ENCODE results near the gene HHATL.

HHATL gene

GRCh38 chr3:42701371-42702065 lies 1.1 kb downstream of the HHATL start:
- no peak for TF ChIP-seq FOXA1 (IDR thresholded peaks at IDR 0.05)
- TF ChIP-seq CTBP1 (IDR thresholded peaks at IDR 0.05; ENCODE audit: borderline replicate concordance): no peak
- TF ChIP-seq FOXM1 (IDR thresholded peaks at IDR 0.05; ENCODE audit: borderline replicate concordance): no peak
- no peak for TF ChIP-seq TARDBP (IDR thresholded peaks at IDR 0.05)
- TF ChIP-seq SUZ12 (IDR thresholded peaks at IDR 0.05): no peak
- no peak for TF ChIP-seq HDGF (IDR thresholded peaks at IDR 0.05; ENCODE audit: borderline replicate concordance)
- no peak for TF ChIP-seq ELF4 (IDR thresholded peaks at IDR 0.05)
- TF ChIP-seq LEF1 (IDR thresholded peaks at IDR 0.05; ENCODE audit: borderline replicate concordance): no peak
- TF ChIP-seq BHLHE40 (IDR thresholded peaks at IDR 0.05; ENCODE audit: borderline replicate concordance): no peak
- TF ChIP-seq FOXK2 (IDR thresholded peaks at IDR 0.05): no peak
- TF ChIP-seq ZNF384 (IDR thresholded peaks at IDR 0.05): no peak
- TF ChIP-seq SP1 (IDR thresholded peaks at IDR 0.05): no peak
- TF ChIP-seq ARNT (IDR thresholded peaks at IDR 0.05): no peak
- no peak for TF ChIP-seq L3MBTL2 (conservative IDR thresholded peaks at IDR 0.05)
- no peak for TF ChIP-seq PKNOX1 (IDR thresholded peaks at IDR 0.05)
- DNase-seq (ENCODE audit: extremely low spot score): peak; percentile 72
- POLR2A ChIA-PET: no interaction called here
- CTCF ChIA-PET: no interaction called here

- TF ChIP-seq TARDBP (IDR thresholded peaks at IDR 0.05) (no peak), LEF1 (IDR thresholded peaks at IDR 0.05; ENCODE audit: borderline replicate concordance) (no peak), CTBP1 (IDR thresholded peaks at IDR 0.05; ENCODE audit: borderline replicate concordance) (no peak)
- POLR2A ChIA-PET: no interaction called here
- CTCF ChIA-PET: no interaction called here
- DNase-seq (ENCODE audit: extremely low spot score): no peak
Measured at GRCh38 chr3:42700366-42701288, 2.0 kb downstream of the HHATL start.

- POLR2A ChIA-PET: no interaction called here
- CTCF ChIA-PET: no interaction called here
- TF ChIP-seq SP1 (IDR thresholded peaks at IDR 0.05): no peak
- TF ChIP-seq BHLHE40 (IDR thresholded peaks at IDR 0.05; ENCODE audit: borderline replicate concordance): no peak
- TF ChIP-seq L3MBTL2 (conservative IDR thresholded peaks at IDR 0.05): no peak
- no peak for TF ChIP-seq FOXM1 (IDR thresholded peaks at IDR 0.05; ENCODE audit: borderline replicate concordance)
- TF ChIP-seq ARNT (IDR thresholded peaks at IDR 0.05): no peak
- TF ChIP-seq ZNF384 (IDR thresholded peaks at IDR 0.05): no peak
- TF ChIP-seq TARDBP (IDR thresholded peaks at IDR 0.05): no peak
- no peak for TF ChIP-seq LEF1 (IDR thresholded peaks at IDR 0.05; ENCODE audit: borderline replicate concordance)
- no peak for TF ChIP-seq FOXK2 (IDR thresholded peaks at IDR 0.05)
- no peak for TF ChIP-seq SUZ12 (IDR thresholded peaks at IDR 0.05)
- TF ChIP-seq HDGF (IDR thresholded peaks at IDR 0.05; ENCODE audit: borderline replicate concordance): no peak
- TF ChIP-seq CTBP1 (IDR thresholded peaks at IDR 0.05; ENCODE audit: borderline replicate concordance): no peak
- no peak for TF ChIP-seq NFRKB (IDR thresholded peaks at IDR 0.05)
- no peak for DNase-seq (ENCODE audit: extremely low spot score)
Measured at GRCh38 chr3:42699511-42699971, 3.1 kb downstream of the HHATL start.

GRCh38 chr3:42698911-42699230 lies 3.7 kb downstream of the HHATL start:
- no peak for DNase-seq (ENCODE audit: extremely low spot score)
- ChIA-PET POLR2A (no interaction called here), CTCF (no interaction called here)
- TF ChIP-seq HDGF (IDR thresholded peaks at IDR 0.05; ENCODE audit: borderline replicate concordance): no peak
- TF ChIP-seq FOXK2 (IDR thresholded peaks at IDR 0.05): no peak
- TF ChIP-seq FOXA1 (IDR thresholded peaks at IDR 0.05): no peak
- no peak for TF ChIP-seq NFRKB (IDR thresholded peaks at IDR 0.05)
- TF ChIP-seq PKNOX1 (IDR thresholded peaks at IDR 0.05): no peak
- TF ChIP-seq SP1 (IDR thresholded peaks at IDR 0.05): no peak
- TF ChIP-seq LEF1 (IDR thresholded peaks at IDR 0.05; ENCODE audit: borderline replicate concordance): no peak
- no peak for TF ChIP-seq SUZ12 (IDR thresholded peaks at IDR 0.05)
- TF ChIP-seq FOXM1 (IDR thresholded peaks at IDR 0.05; ENCODE audit: borderline replicate concordance): no peak
- no peak for TF ChIP-seq ZNF384 (IDR thresholded peaks at IDR 0.05)

GRCh38 chr3:42698216-42698910 lies 4.2 kb downstream of the HHATL start:
- TF ChIP-seq TARDBP (IDR thresholded peaks at IDR 0.05): no peak
- TF ChIP-seq SUZ12 (IDR thresholded peaks at IDR 0.05): no peak
- TF ChIP-seq NFRKB (IDR thresholded peaks at IDR 0.05): no peak
- TF ChIP-seq SP1 (IDR thresholded peaks at IDR 0.05): no peak
- TF ChIP-seq LEF1 (IDR thresholded peaks at IDR 0.05; ENCODE audit: borderline replicate concordance): no peak
- no peak for TF ChIP-seq FOXA1 (IDR thresholded peaks at IDR 0.05)
- TF ChIP-seq CTBP1 (IDR thresholded peaks at IDR 0.05; ENCODE audit: borderline replicate concordance): no peak
- TF ChIP-seq FOXK2 (IDR thresholded peaks at IDR 0.05): no peak
- no peak for TF ChIP-seq ARNT (IDR thresholded peaks at IDR 0.05)
- TF ChIP-seq PKNOX1 (IDR thresholded peaks at IDR 0.05): no peak
- no peak for TF ChIP-seq L3MBTL2 (conservative IDR thresholded peaks at IDR 0.05)
- TF ChIP-seq BHLHE40 (IDR thresholded peaks at IDR 0.05; ENCODE audit: borderline replicate concordance): no peak
- no peak for TF ChIP-seq HDGF (IDR thresholded peaks at IDR 0.05; ENCODE audit: borderline replicate concordance)
- TF ChIP-seq ZNF384 (IDR thresholded peaks at IDR 0.05): no peak
- CTCF ChIA-PET: interaction anchor here (0.9 kb wide), 1 partner anchor 13 kb away, joined by 3 read pairs; no protein-coding TSS in a partner anchor
- POLR2A ChIA-PET: no interaction called here
- DNase-seq (ENCODE audit: extremely low spot score): no peak
